Kasumi-1 (cell line): ENCODE results near the gene MIEN1.
"Not testable (repeated sequence)": the region's sequence is repeated elsewhere in the genome, so short reads cannot be mapped to it uniquely, and the experiment has no call there.

Source experiments
- DNase-seq, 2 experiments: peaks; one replicate each; lab custom pipeline; 2025; lab: John Stamatoyannopoulos, UW

MIEN1 gene

GRCh38 chr17:39716073-39716818, 14.1 kb downstream of the MIEN1 start:
- no peak for DNase-seq

- no peak for DNase-seq
Observed at GRCh38 chr17:39715375-39716072, 14.8 kb downstream of the MIEN1 start.

- no peak for DNase-seq
Observed at GRCh38 chr17:39714234-39714633, 16.1 kb downstream of the MIEN1 start.

GRCh38 chr17:39711851-39712250, 18.5 kb downstream of the MIEN1 start:
- DNase-seq: no peak

DNA sequence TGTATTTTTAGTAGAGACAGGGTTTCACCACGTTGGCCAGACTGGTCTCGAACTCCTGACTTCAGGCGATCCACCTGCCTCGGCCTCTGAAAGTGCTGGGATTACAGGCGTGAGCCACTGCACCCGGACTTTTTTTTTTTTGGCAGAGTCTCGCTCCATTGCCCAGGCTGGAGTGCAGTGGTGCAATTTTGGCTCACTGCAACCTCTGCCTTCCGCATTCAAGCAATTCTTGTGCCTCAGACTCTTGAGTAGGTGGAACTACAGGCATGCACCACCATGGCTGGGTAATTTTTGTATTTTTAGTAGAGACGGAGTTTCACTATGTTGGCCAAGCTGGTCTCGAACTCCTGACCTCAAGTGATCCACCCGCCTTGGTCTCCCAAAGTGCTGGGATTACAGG, 19.3 kb downstream of the MIEN1 start:
- DNase-seq: not testable (repeated sequence)

- no peak for DNase-seq
Observed at GRCh38 chr17:39709998-39710964, 20.1 kb downstream of the MIEN1 start.

DNA sequence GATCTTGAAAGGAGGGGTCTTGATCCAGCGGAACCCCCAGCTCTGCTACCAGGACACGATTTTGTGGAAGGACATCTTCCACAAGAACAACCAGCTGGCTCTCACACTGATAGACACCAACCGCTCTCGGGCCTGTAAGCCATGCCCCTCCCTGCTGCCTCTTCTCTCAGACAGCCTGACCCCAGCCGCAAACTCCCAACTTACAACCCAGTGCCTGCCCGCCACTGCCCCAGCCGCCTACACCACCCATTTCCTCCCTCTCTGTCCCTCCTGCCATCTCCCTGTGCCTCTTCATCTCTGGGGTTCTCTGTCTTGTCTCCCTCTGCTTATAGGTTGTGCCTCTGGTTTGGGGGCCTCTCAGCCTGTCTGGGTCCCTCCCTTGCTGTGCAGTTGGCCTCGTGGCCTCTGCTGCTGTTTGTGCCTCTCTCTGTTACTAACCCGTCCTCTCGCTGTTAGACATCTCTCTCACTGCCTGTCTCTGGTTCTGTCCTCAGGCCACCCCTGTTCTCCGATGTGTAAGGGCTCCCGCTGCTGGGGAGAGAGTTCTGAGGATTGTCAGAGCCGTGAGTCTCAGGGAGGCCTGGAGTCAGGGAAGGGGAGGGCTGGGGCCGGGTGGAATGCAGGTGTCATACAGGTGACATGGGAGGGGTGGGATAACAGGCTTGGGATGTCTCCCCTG, 20.9 kb downstream of the MIEN1 start:
- DNase-seq: no peak

DNA sequence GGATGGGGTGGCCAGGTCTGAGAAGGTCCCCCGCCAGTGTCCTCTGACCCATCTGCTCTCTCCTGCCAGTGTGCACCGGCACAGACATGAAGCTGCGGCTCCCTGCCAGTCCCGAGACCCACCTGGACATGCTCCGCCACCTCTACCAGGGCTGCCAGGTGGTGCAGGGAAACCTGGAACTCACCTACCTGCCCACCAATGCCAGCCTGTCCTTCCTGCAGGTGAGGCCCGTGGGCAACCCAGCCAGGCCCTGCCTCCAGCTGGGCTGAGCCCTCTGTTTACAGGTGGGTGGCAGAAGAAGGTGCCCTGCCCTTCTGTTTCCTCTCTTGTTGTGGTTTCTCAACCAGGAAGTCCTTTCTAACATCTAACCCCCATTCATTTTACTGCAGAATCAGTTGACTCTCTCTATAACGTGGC, 23.4 kb downstream of the MIEN1 start:
- no peak for DNase-seq

DNA sequence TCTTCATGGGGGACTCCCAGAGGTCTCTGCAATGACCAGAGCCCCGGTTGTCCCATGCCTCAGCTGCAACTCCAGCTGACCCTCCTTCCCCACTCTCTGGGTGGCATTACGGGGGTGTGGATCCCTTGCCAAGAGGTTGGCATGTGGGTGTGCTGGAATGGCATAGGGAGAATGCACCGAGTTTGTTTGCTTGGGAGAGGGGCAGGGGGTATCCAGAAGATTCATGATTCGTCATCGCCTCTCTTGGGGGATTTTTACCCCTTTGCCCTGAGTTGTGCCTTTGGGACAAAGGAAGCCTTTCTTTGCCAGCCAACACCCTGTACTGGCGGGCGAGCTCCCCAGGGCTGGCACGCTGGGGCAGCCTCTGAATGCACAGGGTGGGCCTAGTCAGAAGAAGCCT, 23.9 kb downstream of the MIEN1 start:
- no peak for DNase-seq

DNA sequence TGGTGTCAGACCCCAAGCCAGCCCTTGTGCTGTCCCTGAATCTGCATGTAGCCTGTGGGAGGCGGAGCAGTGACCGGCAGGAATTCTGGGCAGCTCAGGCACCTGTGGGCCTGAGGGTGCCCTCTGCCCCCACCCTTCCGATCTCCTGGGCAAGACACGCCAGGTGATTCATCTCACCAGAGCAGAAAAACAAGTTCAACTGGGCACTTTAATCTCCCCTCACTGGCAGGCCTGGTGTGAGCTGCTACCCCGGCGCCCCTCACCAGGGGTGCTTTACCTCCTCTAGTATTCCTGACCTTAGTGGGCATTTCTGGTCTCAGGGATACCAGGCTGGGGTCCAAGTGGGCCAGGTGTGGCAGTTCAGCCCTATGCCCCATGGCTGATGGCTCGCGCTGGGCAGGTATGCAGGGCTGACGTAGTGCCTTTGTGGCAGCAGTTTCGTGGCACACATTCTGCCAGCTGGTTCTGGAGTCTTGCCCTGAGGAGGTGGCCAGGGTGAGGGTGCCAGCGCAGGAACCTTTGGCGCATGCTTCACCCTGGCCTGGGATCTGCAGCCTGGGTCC, 24.5 kb downstream of the MIEN1 start:
- no peak for DNase-seq

GRCh38 chr17:39704821-39705551, 25.3 kb downstream of the MIEN1 start:
- DNase-seq: no peak

GRCh38 chr17:39703913-39704312, 26.4 kb downstream of the MIEN1 start:
- no peak for DNase-seq

- DNase-seq: no peak
Observed at GRCh38 chr17:39702901-39703893, 27.1 kb downstream of the MIEN1 start.

GRCh38 chr17:39701784-39702422, 28.4 kb downstream of the MIEN1 start:
- no peak for DNase-seq

- DNase-seq: no peak
Observed at GRCh38 chr17:39701012-39701783, 29.1 kb downstream of the MIEN1 start.

- no peak for DNase-seq
Observed at GRCh38 chr17:39700148-39700987, 30.0 kb downstream of the MIEN1 start.

GRCh38 chr17:39699818-39700147, 30.5 kb downstream of the MIEN1 start, which contains the start of gene ERBB2:
Gene ERBB2, plus strand, starts transcription at chr17:39700064. Its CDS starts 175 bp downstream, at chr17:39700239.
- no peak for DNase-seq
